Measurements from ENCODE around the gene RAPGEF5. TPM values are rescaled to one million over a fixed set of nuclear protein-coding genes. Genes with fewer than 3 reads are reported as not detected.

Gene RAPGEF5
- total RNA-seq, 2 donors from 2014 or later, result 16.7 to 23.2 TPM

DNA sequence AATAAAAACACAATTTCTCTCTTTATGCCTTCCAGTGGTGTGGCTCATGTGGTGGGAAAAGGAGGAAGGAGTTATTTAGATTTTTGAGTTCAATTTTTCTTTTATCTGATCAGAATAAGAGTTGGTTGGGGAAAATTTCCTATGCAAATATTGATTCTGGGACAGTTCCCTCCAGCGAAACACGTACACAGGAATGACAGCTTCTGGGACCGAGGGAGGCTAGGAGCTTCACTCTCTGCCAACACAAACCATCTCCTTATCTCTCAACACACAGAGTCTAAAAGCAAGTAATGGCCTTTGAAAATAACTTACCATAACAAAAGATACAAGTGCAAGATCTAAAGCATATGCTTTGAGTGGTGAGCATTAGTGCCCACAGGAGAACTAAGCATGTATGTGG lies 122.7 kb downstream of the RAPGEF5 start:
- Mint-ChIP-seq H3K9me3 (no peaks in the 10 kb centered on the region), H3K27me3 (ENCODE audit: insufficient read depth) (no peaks in the 10 kb centered on the region), H3K27ac (peak overlapping the region; percentile 40), H3K36me3 (ENCODE audit: low read depth) (no peaks in the 10 kb centered on the region), H3K4me1 (peaks cover 57% of the 10 kb centered on the region), H3K4me3 (peak overlapping the region; percentile 23)
- peaks cover 18% of the 10 kb centered on the region for H3K4me1 ChIP-seq (ENCODE audit: control insufficient read depth, insufficient read depth, low read length)
- H3K9me3 ChIP-seq (ENCODE audit: control insufficient read depth, low read length), result no peaks in the 10 kb centered on the region
- WGBS, 2 experiments (ENCODE audit: insufficient coverage in 1 of 2, insufficient read length in 1 of 2), result 84% methylated on average over 3 of the region's 3 CpGs; no CpG with 5 or more reads in 1 of the 2 experiments
- H3K9ac ChIP-seq (ENCODE audit: extremely low read depth, low read length, poor library complexity, severe bottlenecking), result peak overlapping the region; percentile 22
- no peaks in the 10 kb centered on the region for H3K36me3 ChIP-seq (ENCODE audit: control insufficient read depth, insufficient read depth, low read length)
- no peaks in the 10 kb centered on the region for H3K27me3 ChIP-seq (ENCODE audit: control insufficient read depth, insufficient read depth, low read length, poor library complexity, severe bottlenecking)
- no peak overlapping the region for H3K27ac ChIP-seq (ENCODE audit: low read depth, low read length)
- TF ChIP-seq, protein P1, sequence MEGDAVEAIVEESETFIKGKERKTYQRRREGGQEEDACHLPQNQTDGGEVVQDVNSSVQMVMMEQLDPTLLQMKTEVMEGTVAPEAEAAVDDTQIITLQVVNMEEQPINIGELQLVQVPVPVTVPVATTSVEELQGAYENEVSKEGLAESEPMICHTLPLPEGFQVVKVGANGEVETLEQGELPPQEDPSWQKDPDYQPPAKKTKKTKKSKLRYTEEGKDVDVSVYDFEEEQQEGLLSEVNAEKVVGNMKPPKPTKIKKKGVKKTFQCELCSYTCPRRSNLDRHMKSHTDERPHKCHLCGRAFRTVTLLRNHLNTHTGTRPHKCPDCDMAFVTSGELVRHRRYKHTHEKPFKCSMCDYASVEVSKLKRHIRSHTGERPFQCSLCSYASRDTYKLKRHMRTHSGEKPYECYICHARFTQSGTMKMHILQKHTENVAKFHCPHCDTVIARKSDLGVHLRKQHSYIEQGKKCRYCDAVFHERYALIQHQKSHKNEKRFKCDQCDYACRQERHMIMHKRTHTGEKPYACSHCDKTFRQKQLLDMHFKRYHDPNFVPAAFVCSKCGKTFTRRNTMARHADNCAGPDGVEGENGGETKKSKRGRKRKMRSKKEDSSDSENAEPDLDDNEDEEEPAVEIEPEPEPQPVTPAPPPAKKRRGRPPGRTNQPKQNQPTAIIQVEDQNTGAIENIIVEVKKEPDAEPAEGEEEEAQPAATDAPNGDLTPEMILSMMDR (conservative IDR thresholded peaks at IDR 0.05), result no peak
- no peak for DNase-seq
- no peak overlapping the region for H3K4me3 ChIP-seq (ENCODE audit: low read length)

DNA sequence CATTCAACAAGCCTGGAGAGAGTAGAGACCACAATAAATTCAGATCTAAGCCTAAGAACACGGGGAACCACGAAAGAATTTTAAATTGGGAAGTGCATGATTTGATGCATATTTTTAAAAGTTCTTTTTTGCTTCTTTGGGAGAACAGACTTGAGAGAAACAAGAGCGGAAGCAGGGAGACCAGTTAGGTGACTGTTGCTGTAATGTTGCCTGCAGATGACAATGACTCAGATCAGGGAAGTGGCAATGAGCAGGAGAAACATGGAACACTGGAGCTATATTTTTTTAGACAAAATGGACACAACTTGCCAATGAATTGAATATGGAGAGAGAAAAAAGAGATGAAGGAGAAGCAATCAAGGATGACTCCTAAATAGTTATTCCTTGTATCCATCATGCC lies 125.1 kb downstream of the RAPGEF5 start:
- Mint-ChIP-seq H3K27me3 (ENCODE audit: insufficient read depth) (no peaks in the 10 kb centered on the region), H3K4me3 (no peak overlapping the region), H3K4me1 (peaks cover 46% of the 10 kb centered on the region), H3K27ac (no peak overlapping the region), H3K9me3 (no peaks in the 10 kb centered on the region), H3K36me3 (ENCODE audit: low read depth) (no peaks in the 10 kb centered on the region)
- no peak for DNase-seq
- Histone ChIP-seq H3K27ac (ENCODE audit: low read depth, low read length) (no peak overlapping the region), H3K4me1 (ENCODE audit: control insufficient read depth, insufficient read depth, low read length) (peaks cover 15% of the 10 kb centered on the region), H3K9me3 (ENCODE audit: control insufficient read depth, low read length) (no peaks in the 10 kb centered on the region), H3K27me3 (ENCODE audit: control insufficient read depth, insufficient read depth, low read length, poor library complexity, severe bottlenecking) (no peaks in the 10 kb centered on the region), H3K36me3 (ENCODE audit: control insufficient read depth, insufficient read depth, low read length) (no peaks in the 10 kb centered on the region), H3K4me3 (ENCODE audit: low read length) (no peak overlapping the region), H3K9ac (ENCODE audit: extremely low read depth, low read length, poor library complexity, severe bottlenecking) (no peak overlapping the region)
- TF ChIP-seq, protein P1 (conservative IDR thresholded peaks at IDR 0.05), result no peak
- 94 to 97% methylated on average over 3 of the region's 3 CpGs for WGBS, 2 experiments (ENCODE audit: insufficient coverage in 1 of 2, insufficient read length in 1 of 2)

DNA sequence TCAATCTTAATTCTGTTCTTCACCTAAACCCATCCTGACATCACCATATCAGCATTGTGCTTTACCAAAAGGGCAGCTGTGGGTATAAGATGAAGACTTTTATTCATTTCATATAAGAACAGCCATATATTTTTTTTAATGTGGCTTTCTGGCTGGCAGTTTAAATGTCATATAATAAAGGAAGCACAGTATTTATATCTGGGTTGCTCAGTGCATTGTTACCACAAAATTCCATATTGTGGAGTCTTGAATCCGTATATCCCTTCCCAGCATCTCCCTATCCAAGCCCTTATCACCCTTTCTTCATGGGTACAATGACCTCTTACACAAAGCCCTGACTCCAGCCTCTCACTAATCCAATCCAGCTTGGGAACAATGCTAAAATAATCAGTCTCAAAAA lies 125.8 kb downstream of the RAPGEF5 start:
- H3K36me3 ChIP-seq (ENCODE audit: control insufficient read depth, insufficient read depth, low read length), result no peaks in the 10 kb centered on the region

More for the DNA sequence above, 125.8 kb downstream of the RAPGEF5 start:
- no peaks in the 10 kb centered on the region for H3K36me3 Mint-ChIP-seq (ENCODE audit: low read depth)
- DNase-seq, result no peak
- TF ChIP-seq, protein P1 (conservative IDR thresholded peaks at IDR 0.05), result no peak
- Histone ChIP-seq H3K27ac (ENCODE audit: low read depth, low read length) (no peak overlapping the region), H3K27me3 (ENCODE audit: control insufficient read depth, insufficient read depth, low read length, poor library complexity, severe bottlenecking) (no peaks in the 10 kb centered on the region), H3K9me3 (ENCODE audit: control insufficient read depth, low read length) (no peaks in the 10 kb centered on the region), H3K4me1 (ENCODE audit: control insufficient read depth, insufficient read depth, low read length) (peaks cover 15% of the 10 kb centered on the region), H3K9ac (ENCODE audit: extremely low read depth, low read length, poor library complexity, severe bottlenecking) (no peak overlapping the region), H3K4me3 (ENCODE audit: low read length) (no peak overlapping the region)
- peaks cover 41% of the 10 kb centered on the region for H3K4me1 Mint-ChIP-seq
- no peak overlapping the region for H3K4me3 Mint-ChIP-seq
- WGBS, 2 experiments (ENCODE audit: insufficient coverage in 1 of 2, insufficient read length in 1 of 2), result 80 to 100% methylated on average over 1 of the region's 1 CpG
- H3K27me3 Mint-ChIP-seq (ENCODE audit: insufficient read depth), result no peaks in the 10 kb centered on the region
- no peak overlapping the region for H3K27ac Mint-ChIP-seq
- H3K9me3 Mint-ChIP-seq, result no peaks in the 10 kb centered on the region
